Hematopoietic multipotent progenitor cell treated with erythropoietin and hydrocortisone succinate and interleukin-3 and kit ligand, for 15 days (in vitro differentiated cells): ENCODE data around the gene HHATL.

ENCODE experiments used
- DNase-seq: peaks from one replicate; pipeline ENCODE4 v3.0.0-alpha.2; 2015; ENCODE audit warnings: low spot score

Gene HHATL

GRCh38 chr3:42702066-42702951 is at the start of gene HHATL:
Gene HHATL (minus strand): TSS chr3:42702798. CDS start chr3:42700826, 1,972 bp downstream.
- DNase-seq = no peak

GRCh38 chr3:42751609-42752008 is 49.0 kb upstream of the HHATL start:
- DNase-seq = no peak

DNA sequence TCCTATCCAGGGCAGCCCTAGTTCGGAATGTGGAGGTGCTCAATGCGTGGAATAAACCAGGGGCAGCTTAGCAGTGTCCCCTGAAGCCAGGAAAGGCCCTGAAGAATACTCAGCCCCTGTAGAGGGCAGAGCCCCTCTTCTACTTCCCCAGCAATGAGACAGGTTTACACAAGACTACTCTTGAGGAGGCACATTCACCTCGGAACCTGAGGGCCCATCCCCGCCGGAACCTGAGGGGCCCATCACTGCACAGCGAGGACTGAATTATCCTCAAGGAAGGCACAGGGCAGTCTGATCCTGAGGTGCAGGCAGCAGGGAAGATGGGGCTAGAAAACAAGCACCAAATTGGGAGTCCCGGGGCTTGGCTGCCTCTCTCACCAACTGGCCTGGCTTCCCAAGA is 48.2 kb upstream of the HHATL start:
- no peak for DNase-seq

DNA sequence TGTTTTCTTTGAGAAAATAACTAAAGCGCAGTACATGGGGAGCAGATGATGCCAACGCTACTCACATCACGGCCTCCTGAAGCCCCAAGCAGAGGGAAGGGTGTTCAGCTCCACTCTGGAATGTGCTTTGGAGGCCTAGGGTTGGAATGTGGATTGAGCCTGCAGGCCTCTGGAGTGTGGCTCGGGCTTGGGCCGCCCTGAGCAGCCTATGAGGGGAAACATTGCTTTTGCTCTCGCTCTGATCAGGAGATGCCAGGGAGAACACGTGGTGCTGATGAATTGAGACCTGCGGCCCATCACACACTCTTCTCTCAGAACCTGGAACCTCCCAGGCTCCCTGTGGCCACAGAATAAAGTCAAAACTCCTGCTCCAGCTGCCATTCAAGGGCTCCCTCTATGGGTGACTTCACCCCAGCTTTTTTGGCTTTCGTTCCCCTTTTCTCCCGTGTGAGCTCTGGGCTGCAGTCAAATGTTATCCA is 47.2 kb upstream of the HHATL start:
- DNase-seq = peak; percentile 12

- DNase-seq = no peak
Measured at GRCh38 chr3:42749025-42749752, 46.6 kb upstream of the HHATL start.

- DNase-seq = no peak
Measured at GRCh38 chr3:42747581-42747980, 45.0 kb upstream of the HHATL start.

DNA sequence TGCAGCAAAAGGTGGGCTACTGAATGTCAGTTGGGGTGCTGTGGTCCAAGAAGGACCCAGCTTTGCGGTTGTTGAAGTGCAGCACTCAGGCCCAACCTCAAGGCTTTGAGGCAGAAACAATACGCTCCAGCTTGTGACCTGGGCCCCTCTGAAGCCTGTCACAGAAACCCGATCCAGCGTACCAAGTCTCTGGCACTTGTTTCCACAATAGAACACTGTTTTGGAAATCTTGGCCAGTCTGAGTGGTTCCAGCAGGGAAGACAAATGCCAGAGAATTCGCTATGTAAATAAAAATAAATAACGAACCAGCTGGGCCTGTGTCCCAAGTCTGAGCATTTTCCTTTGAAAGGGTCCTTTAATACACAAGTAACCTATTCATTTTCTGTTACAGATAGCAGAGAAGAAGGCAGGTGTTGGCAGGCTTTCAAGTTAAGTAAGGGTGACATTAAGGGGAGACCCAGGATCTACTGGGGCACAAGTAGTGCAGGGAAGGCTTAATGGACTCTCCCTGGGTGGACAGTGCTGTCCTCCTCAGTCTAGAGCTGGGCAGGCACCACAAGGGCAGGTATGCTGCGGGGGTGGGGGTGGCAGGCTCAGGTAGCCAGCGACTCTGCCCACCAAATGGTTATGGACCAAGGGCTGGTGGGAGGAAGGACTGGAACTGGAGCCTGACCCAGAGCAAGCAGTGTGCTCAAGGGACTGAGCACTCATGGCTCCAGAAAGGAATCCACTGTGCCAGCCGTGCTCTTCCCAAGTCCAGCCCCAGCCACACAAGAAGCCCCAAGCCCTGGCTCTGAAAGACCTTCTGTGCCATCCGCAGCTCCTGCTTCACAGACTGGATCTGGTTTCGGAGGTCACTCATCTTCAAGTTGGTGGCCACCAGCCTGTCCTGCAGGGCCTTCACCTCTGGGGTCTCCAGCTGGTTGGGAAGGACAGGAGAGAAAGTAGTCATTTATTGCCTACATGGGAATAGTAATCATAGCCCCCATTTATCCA is 44.2 kb upstream of the HHATL start:
- DNase-seq = no peak

DNA sequence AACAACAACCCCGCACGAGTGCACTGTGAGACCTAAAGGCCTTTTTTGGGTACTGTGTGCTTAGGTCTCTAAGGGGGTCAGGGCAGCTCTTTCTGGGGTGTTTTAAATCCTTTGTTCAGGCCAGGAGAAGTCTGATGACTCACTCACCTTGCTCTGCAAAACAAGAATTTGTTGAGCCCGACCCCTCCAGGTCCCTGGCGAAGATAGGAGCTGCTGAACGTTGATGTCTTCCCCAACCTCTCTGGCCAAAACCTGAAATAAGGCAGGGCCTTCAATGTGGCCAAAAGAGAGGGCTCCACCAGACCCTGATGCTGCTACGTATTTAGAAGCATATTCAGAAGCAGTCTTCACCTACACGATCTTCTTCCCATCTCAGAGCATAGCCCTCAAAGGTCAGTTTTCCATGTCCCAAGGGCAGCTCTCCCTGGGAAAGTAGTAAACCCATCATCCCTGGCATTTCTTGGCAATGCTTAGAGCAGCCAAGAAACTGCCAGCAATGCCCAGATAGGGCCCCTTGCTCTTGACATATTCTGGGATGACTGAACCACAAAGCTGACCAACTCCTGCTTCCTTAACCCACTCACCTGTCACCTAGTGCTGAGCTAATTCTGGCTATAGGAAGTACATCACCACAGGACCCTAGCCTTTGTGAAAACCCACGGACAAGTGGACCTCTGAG is 43.3 kb upstream of the HHATL start:
- DNase-seq = no peak

DNA sequence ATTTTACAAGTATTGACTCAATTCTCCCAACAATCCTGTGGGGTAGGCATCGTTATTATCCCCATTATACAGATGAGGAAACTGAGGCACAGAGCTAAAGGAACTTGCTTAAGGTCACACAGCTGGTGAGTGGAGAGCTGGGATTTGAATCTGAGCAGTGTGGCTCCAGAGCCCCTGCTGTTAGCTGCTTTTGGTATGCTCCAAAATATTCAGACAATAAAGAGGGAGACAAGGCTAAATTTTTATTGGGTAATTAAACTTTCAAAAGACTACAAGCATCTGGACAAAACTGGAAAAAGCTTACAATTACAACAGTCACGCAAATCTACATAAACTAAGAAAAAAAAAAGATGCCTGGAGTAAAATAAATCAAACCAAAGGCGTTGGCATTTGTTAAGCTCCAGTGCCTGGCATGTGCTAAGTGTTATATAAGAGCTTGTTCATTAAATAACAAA is 42.7 kb upstream of the HHATL start:
- no peak for DNase-seq

DNA sequence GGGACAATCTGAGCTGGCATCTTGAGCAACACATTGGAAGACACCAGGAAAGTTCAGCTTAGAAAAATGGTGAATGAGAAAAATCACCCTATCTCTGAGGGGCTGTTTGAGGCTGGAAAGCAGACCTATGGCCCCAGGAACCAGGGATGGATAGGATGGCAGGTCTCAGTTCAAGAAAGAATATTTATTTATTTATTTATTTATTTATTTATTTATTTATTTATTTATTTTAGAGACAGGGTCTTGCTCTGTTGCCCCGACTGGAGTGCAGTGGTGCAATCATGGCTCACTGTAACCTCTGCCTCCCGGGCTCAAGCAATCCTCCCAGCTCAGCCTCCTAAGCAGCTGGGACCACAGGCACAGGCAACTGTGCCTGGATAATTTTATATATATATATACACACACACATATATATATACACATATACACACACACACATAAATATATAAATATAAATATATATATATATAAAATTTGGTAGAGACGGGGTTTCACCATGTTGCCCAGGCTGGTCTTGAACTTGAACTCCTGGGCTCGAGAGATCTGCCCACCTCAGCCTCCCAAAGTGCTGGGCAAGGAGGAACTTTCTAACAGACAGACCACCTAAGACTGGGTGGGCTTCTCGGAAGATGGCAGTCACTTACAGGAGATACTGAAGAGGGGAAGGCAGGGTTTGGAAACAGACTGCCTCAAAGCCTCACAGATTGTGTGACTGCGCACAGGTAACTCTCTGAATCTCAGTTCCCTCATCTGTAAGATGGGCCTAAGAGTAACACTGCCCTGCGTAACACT is 40.8 kb upstream of the HHATL start:
- no peak for DNase-seq

DNA sequence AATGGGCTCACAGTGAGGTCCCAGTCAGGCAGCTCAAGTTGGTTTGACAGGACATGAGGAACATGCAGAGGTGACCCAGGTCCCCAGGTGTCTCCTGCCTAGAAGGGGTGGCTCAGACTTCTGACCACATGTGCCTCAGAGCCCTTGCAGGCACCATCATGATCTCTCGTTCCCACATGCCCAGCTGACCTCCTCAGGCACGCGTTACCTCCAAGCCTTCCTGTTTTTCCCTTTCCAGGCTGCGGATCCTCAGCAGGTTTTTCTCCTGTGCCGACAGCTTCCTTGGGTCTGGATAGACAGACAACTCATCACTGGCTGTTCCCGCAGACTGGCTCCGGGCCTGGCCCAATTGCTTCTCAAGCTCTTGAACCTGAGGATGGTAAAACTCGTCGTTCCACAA is 40.1 kb upstream of the HHATL start:
- no peak for DNase-seq

GRCh38 chr3:42742259-42742658 is 39.7 kb upstream of the HHATL start:
- no peak for DNase-seq

DNA sequence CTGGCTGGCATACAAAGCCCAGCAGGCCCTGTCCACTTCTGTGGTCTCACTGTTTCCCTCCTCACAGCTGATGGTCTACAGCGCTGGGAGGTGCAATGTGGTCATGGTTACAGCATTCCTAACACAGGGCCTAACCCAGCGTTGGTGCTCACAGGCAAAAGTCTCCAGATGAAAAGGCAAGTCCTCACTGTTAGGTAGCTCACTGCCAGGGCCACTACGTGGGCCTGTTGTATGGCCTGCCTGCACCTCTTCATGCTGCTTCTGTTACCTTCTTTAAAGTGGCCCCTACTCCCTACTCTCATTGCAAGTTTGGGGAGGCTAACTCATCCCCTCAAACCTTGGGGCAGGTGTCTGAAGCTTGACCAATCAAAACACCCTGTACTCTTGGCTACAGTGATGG is 39.2 kb upstream of the HHATL start:
- DNase-seq = no peak

GRCh38 chr3:42739401-42740158 is 37.0 kb upstream of the HHATL start:
- DNase-seq = no peak

GRCh38 chr3:42736531-42736930 is 33.9 kb upstream of the HHATL start:
- DNase-seq = no peak

DNA sequence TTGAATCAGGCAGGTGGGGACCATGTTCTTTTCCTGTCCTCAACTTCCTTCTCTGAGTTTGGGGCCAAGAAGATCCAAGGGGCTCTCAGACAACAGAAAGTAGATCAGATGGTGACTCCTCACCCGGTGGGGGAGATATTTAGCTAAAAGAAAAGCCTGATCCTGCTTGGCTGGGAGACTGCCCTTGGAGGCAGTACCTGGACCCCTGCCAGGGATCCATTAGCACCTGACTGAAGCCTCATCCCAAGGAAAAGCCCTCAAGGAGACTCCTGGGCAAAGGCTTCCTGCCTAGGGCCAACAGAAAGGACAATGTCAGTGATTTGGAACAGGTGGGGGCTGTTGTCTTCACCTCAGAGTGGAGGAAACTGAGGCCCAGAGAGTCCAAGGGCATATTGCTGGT is 33.5 kb upstream of the HHATL start:
- no peak for DNase-seq

GRCh38 chr3:42735615-42736014 is 33.0 kb upstream of the HHATL start:
- no peak for DNase-seq

DNA sequence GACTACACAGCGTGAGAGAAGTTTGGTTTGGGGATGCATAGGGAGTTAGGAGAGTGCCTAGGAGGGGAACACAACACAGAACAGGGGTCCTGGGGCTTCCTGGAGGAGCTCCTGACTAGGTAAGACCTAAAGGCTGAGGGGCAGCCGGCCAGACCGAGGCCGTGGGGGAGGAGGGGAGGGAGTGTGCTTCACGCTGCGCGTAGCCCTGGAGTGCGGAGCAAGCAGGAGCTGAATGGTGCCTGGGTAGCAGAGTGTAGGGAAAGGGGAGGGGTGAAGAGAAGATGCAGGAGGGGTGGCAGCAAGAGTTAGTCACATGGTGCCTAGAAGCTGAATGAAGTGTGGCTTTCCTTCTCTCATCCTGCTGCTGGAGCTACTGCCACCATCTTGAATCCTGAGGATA is 32.4 kb upstream of the HHATL start:
- no peak for DNase-seq

DNA sequence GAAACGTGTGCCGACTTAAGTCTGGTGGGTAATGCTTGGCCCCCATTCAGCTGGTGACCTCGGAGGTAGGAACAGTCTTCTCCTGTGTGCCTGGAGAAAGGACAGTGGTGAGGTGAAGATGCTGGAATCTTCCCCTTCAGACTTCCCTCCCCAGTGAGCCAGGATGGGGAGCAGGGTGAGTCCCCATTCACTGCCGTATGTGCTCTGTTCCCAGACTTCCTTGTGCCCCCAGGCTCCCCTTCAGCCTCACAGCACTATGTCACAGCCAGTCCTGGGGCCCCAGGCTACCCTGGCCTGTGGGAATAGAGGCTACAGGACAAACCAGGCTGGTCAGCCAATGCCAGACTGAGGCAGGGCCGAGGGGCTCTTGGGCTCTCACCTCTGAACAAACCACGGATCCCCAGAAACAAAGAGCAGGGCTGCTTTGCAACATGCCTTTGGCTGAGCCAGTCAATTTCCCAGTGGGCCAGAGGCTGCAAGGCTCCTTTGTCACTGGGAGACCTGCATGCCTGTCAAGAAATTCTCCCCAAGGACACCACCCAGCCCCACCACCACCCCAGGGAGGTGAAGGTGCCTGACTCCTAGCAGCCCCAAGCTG is 31.8 kb upstream of the HHATL start:
- no peak for DNase-seq
